ENCODE results near the gene TP53AIP1.

GRCh38 chr11:128926437-128927107 lies 16.1 kb downstream of the TP53AIP1 start:
- TF ChIP-seq CTCF (IDR thresholded peaks at IDR 0.05 in 8 of 11, conservative IDR thresholded peaks at IDR 0.05 in 3 of 11) (no peak), POLR2AphosphoS5 (IDR thresholded peaks at IDR 0.05) (no peak)

Data from spleen (tissue), 7 donors.